ENCODE results near the gene FOXD4L3.
"Not testable (repeated sequence)": the region's sequence is repeated elsewhere in the genome, so short reads cannot be mapped to it uniquely, and the experiment has no call there.

Gene FOXD4L3

DNA sequence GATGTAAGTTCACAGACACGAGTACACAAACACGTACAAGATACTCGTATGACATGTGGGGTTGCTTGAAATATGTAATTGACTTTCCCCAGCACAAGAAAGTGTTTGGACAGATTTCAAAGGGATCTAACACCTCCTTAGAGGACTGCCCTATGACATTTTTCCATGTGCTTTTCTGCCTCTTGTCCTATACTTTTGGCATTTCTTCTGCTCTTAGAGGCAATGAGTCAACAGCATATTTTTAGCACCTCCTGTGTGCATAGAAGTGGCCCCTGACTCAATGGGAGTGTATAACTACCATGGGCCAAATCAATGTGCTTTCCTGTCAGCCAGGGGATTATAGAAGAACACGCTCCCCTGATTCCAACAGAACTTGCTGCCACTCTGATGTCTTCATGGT is 49.0 kb downstream of the FOXD4L3 start:
- DNase-seq (ENCODE audit: low read depth in 2 of 2) = not testable (repeated sequence)
